ENCODE measurements around the gene ANTXRL.

- no peak for TF ChIP-seq POLR2AphosphoS5 (IDR thresholded peaks at IDR 0.05; ENCODE audit: low read depth, low read length)
- TF ChIP-seq, protein P1, sequence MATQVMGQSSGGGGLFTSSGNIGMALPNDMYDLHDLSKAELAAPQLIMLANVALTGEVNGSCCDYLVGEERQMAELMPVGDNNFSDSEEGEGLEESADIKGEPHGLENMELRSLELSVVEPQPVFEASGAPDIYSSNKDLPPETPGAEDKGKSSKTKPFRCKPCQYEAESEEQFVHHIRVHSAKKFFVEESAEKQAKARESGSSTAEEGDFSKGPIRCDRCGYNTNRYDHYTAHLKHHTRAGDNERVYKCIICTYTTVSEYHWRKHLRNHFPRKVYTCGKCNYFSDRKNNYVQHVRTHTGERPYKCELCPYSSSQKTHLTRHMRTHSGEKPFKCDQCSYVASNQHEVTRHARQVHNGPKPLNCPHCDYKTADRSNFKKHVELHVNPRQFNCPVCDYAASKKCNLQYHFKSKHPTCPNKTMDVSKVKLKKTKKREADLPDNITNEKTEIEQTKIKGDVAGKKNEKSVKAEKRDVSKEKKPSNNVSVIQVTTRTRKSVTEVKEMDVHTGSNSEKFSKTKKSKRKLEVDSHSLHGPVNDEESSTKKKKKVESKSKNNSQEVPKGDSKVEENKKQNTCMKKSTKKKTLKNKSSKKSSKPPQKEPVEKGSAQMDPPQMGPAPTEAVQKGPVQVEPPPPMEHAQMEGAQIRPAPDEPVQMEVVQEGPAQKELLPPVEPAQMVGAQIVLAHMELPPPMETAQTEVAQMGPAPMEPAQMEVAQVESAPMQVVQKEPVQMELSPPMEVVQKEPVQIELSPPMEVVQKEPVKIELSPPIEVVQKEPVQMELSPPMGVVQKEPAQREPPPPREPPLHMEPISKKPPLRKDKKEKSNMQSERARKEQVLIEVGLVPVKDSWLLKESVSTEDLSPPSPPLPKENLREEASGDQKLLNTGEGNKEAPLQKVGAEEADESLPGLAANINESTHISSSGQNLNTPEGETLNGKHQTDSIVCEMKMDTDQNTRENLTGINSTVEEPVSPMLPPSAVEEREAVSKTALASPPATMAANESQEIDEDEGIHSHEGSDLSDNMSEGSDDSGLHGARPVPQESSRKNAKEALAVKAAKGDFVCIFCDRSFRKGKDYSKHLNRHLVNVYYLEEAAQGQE (IDR thresholded peaks at IDR 0.05; ENCODE audit: insufficient read depth in 1 of 2, low read depth in 2 of 2, low read length in 1 of 2): no peak
These were observed 10.8 kb downstream of the ANTXRL start for GRCh38 chr10:46297406-46298204.
